KMS-11 (cell line): ENCODE data around the gene TMOD1.

ENCODE experiments used
- H2AFZ ChIP-seq: fragments of 200-600 bp; sonication (generic); 2 replicates; pipeline ENCODE4 v1.6.1; 2016; ENCODE audit warnings: antibody characterized with exemption, mixed run types, low read depth
- H3K27ac ChIP-seq: fragments of 200-600 bp; sonication (generic); 2 replicates; pipeline ENCODE4 v1.6.1; 2016; ENCODE audit warnings: mild to moderate bottlenecking, mixed run types
- H3K27me3 ChIP-seq: fragments of 200-600 bp; sonication (generic); 2 replicates; pipeline ENCODE4 v1.6.1; 2017; ENCODE audit warnings: mild to moderate bottlenecking, low read depth, mixed run types, moderate library complexity; ENCODE audit not compliant: insufficient read depth
- H3K36me3 ChIP-seq: fragments of 200-600 bp; sonication (generic); 2 replicates; pipeline ENCODE4 v1.6.1; 2017; ENCODE audit warnings: mild to moderate bottlenecking, mixed run types; ENCODE audit not compliant: insufficient read depth
- H3K4me1 ChIP-seq: fragments of 200-600 bp; sonication (generic); 2 replicates; pipeline ENCODE4 v1.6.1; 2016; ENCODE audit warnings: mild to moderate bottlenecking, low read depth, mixed run types; ENCODE audit not compliant: poor library complexity, severe bottlenecking
- H3K4me2 ChIP-seq: fragments of 200-600 bp; sonication (generic); 2 replicates; pipeline ENCODE4 v1.7.0; 2016; ENCODE audit warnings: mild to moderate bottlenecking, mixed run types
- H3K4me3 ChIP-seq: fragments of 200-600 bp; sonication (generic); IDR thresholded peaks from 2 replicates; pipeline ENCODE4 v1.6.1; 2017; ENCODE audit warnings: low read depth, low read length, mixed read lengths; ENCODE audit not compliant: insufficient read depth
- H3K79me2 ChIP-seq: fragments of 200-600 bp; sonication (generic); 2 replicates; pipeline ENCODE4 v1.6.1; 2016; ENCODE audit warnings: low read depth, mixed run types; ENCODE audit not compliant: insufficient read depth
- H3K9ac ChIP-seq: fragments of 200-600 bp; sonication (generic); 2 replicates; pipeline ENCODE4 v1.6.1; 2016; ENCODE audit warnings: mild to moderate bottlenecking, mixed run types
- H4K20me1 ChIP-seq: fragments of 200-600 bp; sonication (generic); 2 replicates; pipeline ENCODE4 v1.6.1; 2016; ENCODE audit warnings: mild to moderate bottlenecking, mixed run types; ENCODE audit not compliant: insufficient read depth
- TF ChIP-seq, protein P1 (sequence below): fragments of 200-600 bp; sonication (generic); conservative IDR thresholded peaks from 2 replicates; pipeline ENCODE4 v1.6.1; 2017; ENCODE audit warnings: low read depth, mild to moderate bottlenecking, antibody characterized with exemption, low read length, moderate library complexity, mixed read lengths

The TMOD1 gene

DNA sequence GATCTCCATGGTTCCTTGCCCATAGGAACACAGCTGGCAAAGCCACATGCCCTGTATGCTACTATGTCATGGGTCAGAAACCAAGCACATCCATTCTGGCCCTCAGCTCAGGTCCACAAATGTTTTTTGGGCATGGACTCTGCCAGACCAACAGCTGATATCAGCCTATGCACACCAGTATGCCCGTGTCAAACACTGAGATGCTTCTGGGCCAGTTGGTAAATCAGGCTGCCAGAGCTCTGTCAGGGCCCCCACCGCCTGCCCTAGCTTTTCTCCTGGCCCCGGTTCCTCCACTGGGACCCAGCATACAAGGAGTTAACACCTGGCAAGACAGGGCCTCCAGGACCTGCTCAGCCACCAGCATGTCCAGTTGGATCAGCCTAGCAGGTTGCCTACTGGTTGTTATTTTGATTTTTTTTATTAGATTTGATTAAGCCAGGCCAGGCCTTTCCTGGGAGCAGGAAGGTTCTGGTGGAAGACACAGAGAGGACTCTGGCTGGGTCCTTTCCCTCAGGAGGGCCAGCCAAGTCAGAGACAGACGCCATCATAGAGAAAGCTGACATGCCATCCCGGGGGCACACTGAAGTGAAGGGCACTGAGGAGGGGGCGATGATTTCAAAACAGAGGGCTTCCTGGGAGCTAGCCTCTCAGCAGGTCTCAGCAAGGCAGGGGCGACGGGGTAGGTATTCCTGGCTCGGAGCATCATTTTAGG lies 65.9 kb downstream of the TMOD1 start:
- Histone ChIP-seq H3K4me2 (no peak overlapping the region), H3K79me2 (no peaks in the 10 kb centered on the region), H4K20me1 (no peaks in the 10 kb centered on the region), H2AFZ (no peak overlapping the region), H3K27me3 (no peaks in the 10 kb centered on the region), H3K27ac (no peak overlapping the region), H3K4me3 (no peak overlapping the region), H3K36me3 (no peaks in the 10 kb centered on the region), H3K9ac (no peak overlapping the region), H3K4me1 (no peaks in the 10 kb centered on the region)
- TF ChIP-seq, protein P1, sequence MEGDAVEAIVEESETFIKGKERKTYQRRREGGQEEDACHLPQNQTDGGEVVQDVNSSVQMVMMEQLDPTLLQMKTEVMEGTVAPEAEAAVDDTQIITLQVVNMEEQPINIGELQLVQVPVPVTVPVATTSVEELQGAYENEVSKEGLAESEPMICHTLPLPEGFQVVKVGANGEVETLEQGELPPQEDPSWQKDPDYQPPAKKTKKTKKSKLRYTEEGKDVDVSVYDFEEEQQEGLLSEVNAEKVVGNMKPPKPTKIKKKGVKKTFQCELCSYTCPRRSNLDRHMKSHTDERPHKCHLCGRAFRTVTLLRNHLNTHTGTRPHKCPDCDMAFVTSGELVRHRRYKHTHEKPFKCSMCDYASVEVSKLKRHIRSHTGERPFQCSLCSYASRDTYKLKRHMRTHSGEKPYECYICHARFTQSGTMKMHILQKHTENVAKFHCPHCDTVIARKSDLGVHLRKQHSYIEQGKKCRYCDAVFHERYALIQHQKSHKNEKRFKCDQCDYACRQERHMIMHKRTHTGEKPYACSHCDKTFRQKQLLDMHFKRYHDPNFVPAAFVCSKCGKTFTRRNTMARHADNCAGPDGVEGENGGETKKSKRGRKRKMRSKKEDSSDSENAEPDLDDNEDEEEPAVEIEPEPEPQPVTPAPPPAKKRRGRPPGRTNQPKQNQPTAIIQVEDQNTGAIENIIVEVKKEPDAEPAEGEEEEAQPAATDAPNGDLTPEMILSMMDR = no peak

DNA sequence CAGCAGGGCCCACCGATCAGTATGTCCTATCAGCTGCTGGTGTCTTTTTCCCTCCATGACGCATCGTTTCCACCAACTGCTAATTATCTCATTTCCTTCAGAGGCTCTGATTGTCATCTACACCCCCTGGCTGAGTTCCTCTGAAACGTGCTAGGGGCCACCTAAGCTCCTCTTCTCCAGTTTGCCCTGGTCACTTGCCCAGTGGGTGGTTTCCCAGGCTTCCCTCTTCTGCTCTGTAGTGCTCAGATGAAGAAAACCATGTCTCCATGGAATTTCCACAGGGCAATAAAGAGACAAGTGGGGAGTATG lies 66.4 kb downstream of the TMOD1 start:
- TF ChIP-seq, protein P1 = no peak
- Histone ChIP-seq H3K9ac (no peak overlapping the region), H2AFZ (no peak overlapping the region), H4K20me1 (no peaks in the 10 kb centered on the region), H3K4me2 (no peak overlapping the region), H3K4me3 (no peak overlapping the region), H3K79me2 (no peaks in the 10 kb centered on the region), H3K4me1 (no peaks in the 10 kb centered on the region), H3K27ac (no peak overlapping the region), H3K36me3 (no peaks in the 10 kb centered on the region), H3K27me3 (no peaks in the 10 kb centered on the region)

DNA sequence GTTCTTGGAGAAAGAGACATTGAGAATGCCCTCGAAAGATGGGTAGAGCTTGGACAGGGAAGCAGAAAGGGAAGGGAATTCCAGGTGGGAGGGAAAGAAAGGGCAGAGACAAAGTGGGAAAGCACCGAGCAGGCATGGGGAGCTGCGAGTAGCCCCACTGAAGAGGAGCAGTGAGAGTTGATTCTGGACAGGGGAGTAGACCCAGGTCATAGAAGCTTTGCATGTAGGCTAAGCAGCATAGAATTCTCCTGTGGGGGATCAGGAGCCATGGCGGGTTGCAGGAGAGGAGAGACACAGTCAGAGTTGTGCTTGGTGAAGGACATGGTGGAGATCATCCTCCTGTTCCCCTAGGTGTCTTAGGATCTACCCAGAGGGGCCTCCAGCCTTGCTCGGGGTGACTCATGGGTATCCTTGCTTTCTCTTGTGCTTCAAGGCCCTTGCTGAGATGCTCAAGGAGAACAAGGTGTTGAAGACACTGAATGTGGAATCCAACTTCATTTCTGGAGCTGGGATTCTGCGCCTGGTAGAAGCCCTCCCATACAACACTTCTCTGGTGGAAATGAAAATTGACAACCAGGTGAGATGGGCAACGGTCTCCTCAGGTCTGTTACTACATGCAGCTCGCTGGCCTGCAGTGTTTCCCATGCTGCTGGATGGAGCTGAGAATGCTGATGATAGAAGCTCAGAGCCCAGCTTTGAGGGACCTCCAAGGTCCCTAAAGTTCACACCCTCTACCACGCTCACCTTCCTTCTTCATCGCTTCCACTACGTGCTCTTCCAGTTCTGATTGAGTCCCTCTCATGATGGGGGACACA lies 67.2 kb downstream of the TMOD1 start:
- H3K79me2 ChIP-seq = no peaks in the 10 kb centered on the region
- no peak overlapping the region for H2AFZ ChIP-seq
- no peaks in the 10 kb centered on the region for H4K20me1 ChIP-seq
- no peak overlapping the region for H3K4me3 ChIP-seq
- no peak overlapping the region for H3K4me2 ChIP-seq
- TF ChIP-seq, protein P1 = no peak
- H3K27ac ChIP-seq = no peak overlapping the region
- H3K9ac ChIP-seq = no peak overlapping the region
- H3K27me3 ChIP-seq = no peaks in the 10 kb centered on the region
- H3K36me3 ChIP-seq = no peaks in the 10 kb centered on the region
- H3K4me1 ChIP-seq = no peaks in the 10 kb centered on the region

DNA sequence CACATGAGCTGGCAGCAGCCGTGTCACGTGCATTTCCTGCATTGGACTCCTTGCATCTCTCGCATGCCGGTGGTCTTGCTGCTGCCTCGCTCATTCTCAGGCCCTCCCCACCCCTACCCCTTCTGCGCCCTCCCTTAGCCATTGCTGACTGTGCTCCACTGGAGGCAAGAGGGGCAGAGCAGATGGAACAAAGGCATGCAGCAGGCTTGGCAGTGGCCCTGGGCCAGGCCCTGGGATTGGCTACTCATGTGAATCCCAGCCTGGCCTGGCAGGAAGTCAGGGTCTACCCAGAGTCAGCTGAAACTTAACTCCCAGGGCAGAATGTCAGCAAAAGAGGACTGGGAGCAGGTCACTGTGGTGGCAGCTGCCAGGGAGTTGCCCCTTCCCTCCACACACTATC lies 69.4 kb downstream of the TMOD1 start:
- TF ChIP-seq, protein P1 = no peak
- H4K20me1 ChIP-seq = no peaks in the 10 kb centered on the region
- no peak overlapping the region for H3K4me2 ChIP-seq
- H2AFZ ChIP-seq = no peak overlapping the region
- no peak overlapping the region for H3K4me3 ChIP-seq
- no peak overlapping the region for H3K9ac ChIP-seq
- H3K36me3 ChIP-seq = no peaks in the 10 kb centered on the region
- no peaks in the 10 kb centered on the region for H3K27me3 ChIP-seq
- H3K79me2 ChIP-seq = no peaks in the 10 kb centered on the region
- no peak overlapping the region for H3K27ac ChIP-seq
- no peaks in the 10 kb centered on the region for H3K4me1 ChIP-seq
